IMR-90 (cell line): ENCODE data around the gene AGAP2.

Source experiments
- BHLHE40 ChIP-seq: fragments of 150-350 bp; IDR thresholded peaks from 2 replicates; pipeline ENCODE4 v1.6.1; 2016; ENCODE audit warnings: mild to moderate bottlenecking, low read depth, low read length
- CEBPB ChIP-seq: IDR thresholded peaks from 2 replicates; pipeline ENCODE4 v1.6.1; 2012; ENCODE audit warnings: low read depth, low read length, improper control_type of control experiment
- CHD1 ChIP-seq: IDR thresholded peaks from 2 replicates; pipeline ENCODE4 v1.6.1; 2012; ENCODE audit warnings: low read depth, low read length, improper control_type of control experiment
- CTCF ChIP-seq: conservative IDR thresholded peaks from 2 replicates; pipeline ENCODE4 v1.5.1; 2012; ENCODE audit warnings: mild to moderate bottlenecking, low read depth, low read length, improper control_type of control experiment
- ELK1 ChIP-seq: fragments of 150-350 bp; IDR thresholded peaks from 2 replicates; pipeline ENCODE4 v1.6.1; 2016; ENCODE audit warnings: low read depth, mild to moderate bottlenecking, low read length, moderate library complexity, borderline replicate concordance
- MAFK ChIP-seq: IDR thresholded peaks from 2 replicates; pipeline ENCODE4 v1.6.1; 2012; ENCODE audit warnings: low read depth, low read length, improper control_type of control experiment
- MAZ ChIP-seq: IDR thresholded peaks from 2 replicates; pipeline ENCODE4 v1.6.1; 2012; ENCODE audit warnings: low read depth, mild to moderate bottlenecking, low read length, improper control_type of control experiment, moderate library complexity, borderline replicate concordance
- MXI1 ChIP-seq: IDR thresholded peaks from 2 replicates; pipeline ENCODE4 v1.6.1; 2012; ENCODE audit warnings: low read depth, mild to moderate bottlenecking, low read length, moderate library complexity, borderline replicate concordance
- NFE2L2 ChIP-seq: fragments of 150-350 bp; IDR thresholded peaks from 2 replicates; pipeline ENCODE4 v1.6.1; 2016; ENCODE audit warnings: low read depth, mild to moderate bottlenecking, low read length
- POLR2A ChIP-seq: IDR thresholded peaks from 2 replicates; pipeline ENCODE4 v1.6.1; 2012; ENCODE audit warnings: mild to moderate bottlenecking, low read depth, low read length
- RAD21 ChIP-seq: IDR thresholded peaks from 2 replicates; pipeline ENCODE4 v1.6.1; 2012; ENCODE audit warnings: low read length, improper control_type of control experiment
- RCOR1 ChIP-seq: IDR thresholded peaks from 2 replicates; pipeline ENCODE4 v1.6.1; 2012; ENCODE audit warnings: mild to moderate bottlenecking, low read length, improper control_type of control experiment; ENCODE audit not compliant: insufficient replicate concordance
- RFX5 ChIP-seq: IDR thresholded peaks from 2 replicates; pipeline ENCODE4 v1.8.0; 2012; ENCODE audit warnings: low read depth, mild to moderate bottlenecking, low read length, moderate library complexity
- USF2 ChIP-seq: fragments of 150-350 bp; IDR thresholded peaks from 2 replicates; pipeline ENCODE4 v1.6.1; 2017; ENCODE audit warnings: mild to moderate bottlenecking, antibody characterized with exemption, low read length, low read depth

GRCh38 chr12:57760347-57760982 is 21.9 kb upstream of the AGAP2 start:
- no peak for TF ChIP-seq ELK1
- TF ChIP-seq MAZ = no peak
- TF ChIP-seq CTCF = no peak
- TF ChIP-seq POLR2A = no peak
- no peak for TF ChIP-seq MXI1
- TF ChIP-seq BHLHE40 = no peak
- TF ChIP-seq CEBPB = no peak
- no peak for TF ChIP-seq USF2
- TF ChIP-seq RFX5 = no peak
- no peak for TF ChIP-seq RAD21
- no peak for TF ChIP-seq MAFK
- no peak for TF ChIP-seq NFE2L2
- no peak for TF ChIP-seq RCOR1
- TF ChIP-seq CHD1 = no peak
